GM19397 (cell line): Measurements from ENCODE around the gene TNS3.

Source experiments
- ATAC-seq: cut with Tn5 transposase; IDR thresholded peaks from one replicate; pipeline ENCODE4 v1.9.1; 2021; ENCODE audit warnings: mild to moderate bottlenecking, moderate library complexity; ENCODE audit not compliant: unreplicated experiment

The TNS3 gene

DNA sequence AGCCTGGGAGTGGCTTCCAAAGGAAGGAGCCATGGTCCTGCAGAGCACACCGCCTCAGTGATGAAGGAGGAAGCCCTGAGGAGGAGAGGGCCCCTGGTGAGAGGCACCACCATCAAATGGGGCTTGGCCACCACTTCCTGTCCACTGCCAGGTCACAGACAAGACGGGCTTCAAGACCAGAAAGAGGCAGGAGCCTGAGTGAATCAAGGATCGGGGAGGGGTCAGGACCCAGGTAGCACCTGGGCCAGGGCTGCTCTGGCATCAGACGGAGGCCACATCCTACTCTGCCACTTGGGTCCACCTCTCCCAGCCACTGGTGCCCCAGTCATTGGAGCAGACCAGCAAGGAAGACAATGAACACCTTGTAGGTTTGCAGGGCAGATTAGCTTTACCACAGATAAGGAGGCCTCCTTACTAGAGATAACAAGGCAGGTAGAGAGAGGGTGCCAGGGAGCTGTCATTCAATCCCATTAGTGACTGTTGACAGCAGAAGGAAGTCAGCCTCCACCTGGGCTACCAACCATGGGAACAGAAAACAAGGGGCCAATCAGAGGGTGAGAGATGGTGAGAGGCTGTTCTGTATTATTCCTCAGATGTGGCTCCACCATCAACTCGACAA is 143.4 kb downstream of the TNS3 start:
- ATAC-seq, result no peak

DNA sequence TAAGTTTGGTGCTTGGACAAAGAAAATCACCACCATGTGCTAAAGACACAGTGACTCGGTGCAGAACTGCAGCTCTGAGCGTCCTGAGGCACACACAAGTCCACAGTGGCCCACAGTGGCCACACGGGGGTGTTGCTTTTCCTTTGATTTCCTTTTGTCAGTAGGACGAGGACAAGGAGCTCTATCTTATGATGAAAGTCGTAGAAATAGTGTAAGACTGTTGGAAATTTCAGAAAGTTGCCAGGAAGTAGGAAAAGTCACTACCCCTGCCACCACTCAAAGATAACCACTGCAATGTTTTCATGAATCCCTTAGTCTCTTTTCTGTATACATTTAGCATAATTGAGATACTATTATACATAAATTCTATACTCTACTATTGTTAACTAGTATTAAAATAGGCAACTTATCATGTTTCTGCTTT is 146.0 kb downstream of the TNS3 start:
- ATAC-seq, result no peak

DNA sequence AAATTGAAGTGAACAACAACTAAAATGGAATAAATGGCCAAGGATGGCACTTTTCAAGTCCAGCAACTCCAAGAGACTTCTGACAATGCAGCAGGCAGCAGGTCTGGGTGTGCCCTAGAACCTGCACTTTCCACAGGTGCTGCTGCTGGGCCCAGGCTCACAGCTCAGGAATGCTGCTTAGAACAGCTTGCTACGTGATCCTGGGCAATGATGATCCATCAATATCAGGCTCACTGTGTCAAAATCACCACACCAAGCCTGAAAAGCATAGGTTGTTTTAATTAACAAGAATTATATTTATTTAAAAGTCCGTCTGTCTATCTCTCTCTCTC is 148.4 kb downstream of the TNS3 start:
- no peak for ATAC-seq

DNA sequence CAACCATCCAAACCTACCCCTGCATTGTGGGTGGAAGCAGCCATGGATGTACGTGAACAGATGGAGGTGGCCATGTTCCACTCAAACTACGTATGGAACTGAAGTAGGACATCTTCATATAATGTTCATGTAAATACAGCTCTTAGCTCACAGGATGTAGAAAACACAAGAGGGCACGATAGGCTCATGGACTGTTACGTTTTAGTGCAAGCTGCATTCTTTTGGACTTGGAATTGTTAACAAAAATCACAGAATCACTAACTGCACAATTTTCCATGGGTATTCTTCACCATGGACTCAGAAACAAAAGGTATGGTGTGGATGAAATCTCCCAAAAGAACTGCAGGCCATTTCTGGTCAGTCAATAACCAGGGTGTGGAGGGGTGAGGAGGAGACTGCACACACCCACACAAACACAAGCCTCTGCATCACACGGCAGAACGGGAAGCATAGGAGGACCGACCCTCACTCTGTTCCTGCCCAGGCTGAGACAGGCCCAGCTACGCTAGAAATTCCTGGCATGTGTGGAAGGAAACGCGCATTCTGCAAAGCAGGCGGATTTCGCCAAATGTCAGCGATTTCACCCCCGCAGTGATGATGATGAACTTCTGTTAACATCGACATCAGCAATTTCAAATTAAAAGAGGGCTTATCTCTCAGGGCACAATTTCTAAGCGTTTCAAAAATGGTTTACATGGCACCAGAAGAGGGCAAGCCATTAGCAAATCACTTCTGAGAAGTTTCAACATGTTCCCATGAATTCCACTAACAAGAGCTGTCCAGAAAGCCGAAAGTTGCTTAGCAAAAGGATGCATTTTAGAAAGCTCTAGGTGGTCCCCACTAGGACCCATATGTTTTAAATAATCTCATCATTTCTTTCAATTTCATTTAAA is 149.0 kb downstream of the TNS3 start:
- ATAC-seq, result no peak

DNA sequence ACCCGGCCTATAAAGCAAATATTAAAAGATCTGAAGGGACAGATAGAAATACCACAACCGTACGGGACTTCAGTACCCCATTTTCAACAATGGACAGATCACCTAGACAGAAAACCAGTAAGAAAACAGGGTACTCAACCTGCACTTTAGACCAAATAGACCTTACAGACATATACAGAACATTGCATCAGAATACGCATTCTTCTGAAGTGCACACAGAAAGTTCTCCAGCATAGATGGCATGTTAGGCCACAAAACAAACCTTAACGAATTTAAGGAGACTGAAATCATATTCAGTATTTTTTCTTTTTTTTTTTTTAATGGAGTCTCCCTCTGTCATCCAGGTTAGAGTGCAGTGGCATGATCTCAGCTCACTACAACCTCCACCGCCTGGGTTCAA is 151.5 kb downstream of the TNS3 start:
- ATAC-seq, result no peak

DNA sequence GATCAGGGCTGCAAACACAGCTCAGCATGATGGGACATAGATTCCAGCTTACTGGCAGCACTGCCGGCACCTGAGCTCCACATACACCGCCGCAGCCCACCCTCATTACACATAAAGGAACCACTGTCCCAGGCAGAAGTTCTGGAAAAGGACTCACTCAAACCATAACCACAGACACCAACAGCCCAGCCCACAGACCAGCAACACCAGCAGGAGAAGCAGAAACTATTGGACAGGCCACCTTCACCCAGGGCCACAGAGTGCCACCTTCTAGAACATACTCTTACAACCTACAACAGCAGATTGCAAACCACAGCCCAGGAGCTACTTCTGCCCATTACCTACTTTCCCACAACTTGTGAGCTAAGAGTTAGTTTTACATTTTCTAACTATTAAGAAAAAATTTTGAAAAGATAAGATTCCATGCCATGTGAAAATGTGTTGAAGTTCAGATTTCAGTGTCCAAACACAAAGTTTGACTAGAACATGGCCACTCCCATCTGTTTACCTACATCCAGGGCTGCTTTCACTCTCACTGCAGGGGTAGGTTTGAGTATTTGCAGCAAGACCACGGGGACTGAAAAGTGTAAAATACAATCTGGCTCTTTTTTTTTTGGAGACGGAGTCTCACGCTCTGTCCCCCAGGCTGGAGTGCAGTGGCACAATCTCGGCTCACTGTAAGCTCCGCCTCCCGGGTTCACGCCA is 153.0 kb downstream of the TNS3 start:
- ATAC-seq, result no peak

DNA sequence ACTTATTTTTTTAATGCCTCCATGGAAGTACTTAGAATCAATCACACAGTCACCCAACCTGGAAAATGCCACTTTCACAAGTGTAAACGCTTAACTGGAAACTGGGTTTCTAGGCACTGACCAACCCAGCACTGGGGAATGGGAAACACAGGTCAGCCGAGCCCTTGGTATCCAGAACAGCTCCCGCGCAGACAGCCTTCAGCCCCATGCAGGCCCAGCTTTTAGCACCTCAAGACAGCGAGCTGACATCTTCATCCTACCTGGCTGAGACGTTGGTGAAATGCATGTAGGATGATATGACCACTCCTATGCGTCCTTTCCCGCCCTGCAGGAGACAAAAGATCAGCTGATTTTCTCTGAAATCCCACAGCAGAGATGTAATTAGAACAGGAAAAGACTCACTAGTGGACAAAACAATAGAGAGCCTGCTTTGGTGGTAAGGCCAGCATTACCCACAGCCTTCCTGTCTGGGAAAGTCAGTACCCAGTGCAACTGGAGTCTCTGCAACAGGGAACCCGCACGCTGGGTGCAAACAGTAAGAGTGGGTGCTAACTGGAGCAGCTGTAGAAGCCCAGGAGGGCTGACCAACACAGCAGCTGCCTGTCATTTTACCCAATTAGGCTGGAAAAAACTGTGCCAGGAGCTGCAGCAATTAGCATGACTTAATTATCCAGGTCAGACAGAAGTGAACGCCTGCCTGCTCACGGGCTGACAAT is 153.7 kb downstream of the TNS3 start:
- ATAC-seq, result no peak

DNA sequence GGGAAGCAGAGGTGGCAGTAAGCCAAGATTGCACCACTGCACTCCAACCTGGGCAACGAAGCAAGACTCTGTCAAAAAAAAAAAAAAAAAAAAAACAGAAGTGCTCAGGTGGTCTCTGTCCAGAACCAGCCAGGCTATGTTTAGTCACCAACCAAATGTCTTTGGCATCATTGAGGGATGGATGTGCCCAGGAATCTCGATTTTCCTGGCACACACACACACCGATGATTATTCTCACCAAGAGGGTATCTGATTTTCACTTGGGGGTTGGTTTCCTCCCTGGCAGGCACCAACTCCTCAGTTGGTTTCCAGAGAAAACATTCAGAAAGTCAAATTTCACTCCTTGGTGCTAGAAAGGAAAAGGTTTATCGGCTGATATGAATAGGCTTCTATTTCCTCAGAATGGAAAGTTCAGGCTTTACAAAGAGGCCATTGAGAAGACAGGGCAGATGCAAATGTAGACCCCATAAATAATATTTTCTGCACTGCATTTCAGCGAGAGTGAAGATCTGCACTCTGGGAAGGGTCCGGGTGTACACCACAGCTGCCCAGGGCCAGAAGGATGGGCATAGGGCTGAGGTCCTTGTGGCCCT is 154.8 kb downstream of the TNS3 start:
- no peak for ATAC-seq

DNA sequence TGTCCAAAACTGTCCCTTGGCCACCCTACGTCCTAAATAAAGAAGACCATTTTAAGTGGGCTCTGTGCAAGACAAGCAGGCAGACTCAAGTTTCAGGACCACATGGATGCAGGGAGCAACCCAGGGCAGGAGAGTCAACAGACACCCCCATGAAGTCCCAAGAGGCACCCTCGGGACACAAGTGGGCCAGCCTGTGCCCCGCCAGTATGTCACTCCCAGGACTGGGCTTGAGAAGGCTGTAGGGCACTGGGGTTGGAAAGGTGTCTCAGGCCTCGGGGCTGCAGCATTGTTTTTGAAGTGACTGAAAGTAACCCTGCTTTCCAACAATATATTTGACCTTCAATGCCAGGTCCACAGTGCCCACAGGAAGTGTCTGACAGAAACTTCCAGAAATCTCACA is 157.4 kb downstream of the TNS3 start:
- ATAC-seq, result no peak

DNA sequence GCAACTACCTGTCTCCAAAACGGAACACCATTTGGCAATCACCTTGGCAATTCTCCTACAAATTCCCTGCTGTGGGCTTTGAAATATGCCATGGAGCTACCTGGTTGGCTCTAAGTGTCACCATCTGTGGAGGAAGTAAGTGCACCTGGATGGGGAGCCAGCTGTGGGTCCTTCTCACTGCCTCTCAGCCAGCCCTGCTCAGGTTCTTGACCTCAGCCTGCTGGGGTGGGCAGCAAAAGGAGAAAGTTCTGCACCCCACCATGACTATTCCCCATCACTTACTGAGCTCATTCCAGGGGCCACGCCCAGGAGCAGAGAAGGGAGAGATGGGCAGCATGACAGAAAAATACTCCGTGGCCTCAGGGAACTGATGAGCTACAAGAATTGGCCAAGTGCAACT is 158.7 kb downstream of the TNS3 start:
- no peak for ATAC-seq

DNA sequence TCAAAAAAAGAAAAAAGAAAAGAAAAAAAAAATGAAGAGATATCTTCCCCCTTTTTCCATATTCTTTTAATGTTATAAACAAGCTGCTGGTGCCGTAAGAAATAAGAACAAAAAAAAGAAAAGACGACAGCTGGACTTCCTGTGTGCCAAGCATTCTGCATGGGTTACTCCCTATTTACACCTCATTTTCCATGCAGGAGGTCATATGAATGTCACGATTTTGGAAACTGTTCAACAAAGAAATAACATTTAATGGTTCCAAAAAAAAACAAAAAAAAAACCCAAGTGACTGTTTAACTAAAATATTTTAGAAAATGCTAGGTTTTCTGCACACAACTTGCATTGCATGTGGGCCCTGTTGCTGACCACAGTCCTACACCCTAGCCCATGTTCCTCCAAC is 159.3 kb downstream of the TNS3 start:
- ATAC-seq, result no peak

DNA sequence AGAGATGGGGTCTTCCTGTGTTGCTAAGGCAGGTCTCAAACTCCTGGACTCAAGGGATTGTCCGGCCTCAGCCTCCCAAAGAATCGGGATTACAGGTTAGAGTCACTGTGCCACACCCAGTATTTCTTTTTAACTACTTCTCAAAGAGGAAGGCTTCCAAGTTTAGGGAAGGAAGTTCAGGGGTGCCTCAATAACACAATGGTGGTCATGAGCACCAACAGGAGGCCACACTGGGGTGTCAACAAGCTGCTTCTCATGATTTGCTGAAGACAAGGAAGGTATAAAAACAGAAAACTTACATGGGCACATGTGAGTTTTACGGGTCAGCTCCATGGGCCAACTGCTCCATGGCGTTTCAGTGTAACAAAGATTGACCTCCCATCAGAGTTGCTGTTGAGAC is 160.5 kb downstream of the TNS3 start:
- ATAC-seq, result no peak

DNA sequence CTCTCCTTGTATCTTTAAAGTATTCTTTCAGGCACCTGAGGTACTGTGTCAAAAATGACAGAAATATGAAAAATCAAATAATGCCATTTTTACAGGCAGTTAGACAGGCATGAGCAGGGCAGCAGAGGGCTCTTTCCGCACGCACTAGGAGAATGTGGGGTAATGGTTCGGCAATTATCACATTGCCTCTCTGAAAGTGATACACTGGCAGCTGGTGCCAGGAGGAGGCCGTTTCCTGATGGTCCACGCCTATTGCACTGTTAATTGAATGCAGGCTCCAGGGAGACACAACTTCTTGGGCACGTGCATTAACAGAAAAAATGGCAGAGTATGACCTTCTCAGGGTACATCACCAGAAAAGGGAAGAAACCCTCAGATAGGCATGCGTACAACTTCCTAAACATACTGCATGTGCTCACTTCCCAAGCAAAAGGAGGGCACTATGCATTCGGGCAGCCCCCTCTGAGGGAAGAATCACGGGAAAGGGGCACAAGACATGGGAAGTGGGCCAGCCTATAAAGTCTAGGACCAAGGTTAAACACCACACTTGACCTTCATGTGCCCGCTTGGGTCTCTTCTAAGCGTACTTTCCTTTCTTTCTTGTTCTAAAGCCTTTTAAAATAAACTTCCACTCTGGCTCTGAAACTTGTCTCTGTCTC is 161.7 kb downstream of the TNS3 start:
- no peak for ATAC-seq

DNA sequence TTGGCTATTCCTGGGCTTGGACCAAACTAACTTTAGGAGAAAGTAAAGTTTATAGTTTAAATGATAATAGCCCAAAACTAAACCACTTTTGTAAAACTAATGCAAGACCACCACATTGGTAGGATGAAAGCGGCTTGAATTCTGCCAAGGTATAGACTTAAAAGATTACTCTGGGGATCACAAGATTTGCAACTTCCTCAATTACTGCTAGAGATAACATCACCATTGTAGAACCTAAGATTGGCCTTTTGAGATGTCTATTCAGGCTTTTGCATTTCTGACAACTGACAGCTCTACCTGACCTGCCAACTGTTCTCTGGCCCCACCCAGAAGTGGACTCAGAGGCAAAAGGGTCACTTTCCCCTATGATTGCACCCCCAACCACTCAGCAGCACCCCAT is 162.4 kb downstream of the TNS3 start:
- ATAC-seq, result no peak

DNA sequence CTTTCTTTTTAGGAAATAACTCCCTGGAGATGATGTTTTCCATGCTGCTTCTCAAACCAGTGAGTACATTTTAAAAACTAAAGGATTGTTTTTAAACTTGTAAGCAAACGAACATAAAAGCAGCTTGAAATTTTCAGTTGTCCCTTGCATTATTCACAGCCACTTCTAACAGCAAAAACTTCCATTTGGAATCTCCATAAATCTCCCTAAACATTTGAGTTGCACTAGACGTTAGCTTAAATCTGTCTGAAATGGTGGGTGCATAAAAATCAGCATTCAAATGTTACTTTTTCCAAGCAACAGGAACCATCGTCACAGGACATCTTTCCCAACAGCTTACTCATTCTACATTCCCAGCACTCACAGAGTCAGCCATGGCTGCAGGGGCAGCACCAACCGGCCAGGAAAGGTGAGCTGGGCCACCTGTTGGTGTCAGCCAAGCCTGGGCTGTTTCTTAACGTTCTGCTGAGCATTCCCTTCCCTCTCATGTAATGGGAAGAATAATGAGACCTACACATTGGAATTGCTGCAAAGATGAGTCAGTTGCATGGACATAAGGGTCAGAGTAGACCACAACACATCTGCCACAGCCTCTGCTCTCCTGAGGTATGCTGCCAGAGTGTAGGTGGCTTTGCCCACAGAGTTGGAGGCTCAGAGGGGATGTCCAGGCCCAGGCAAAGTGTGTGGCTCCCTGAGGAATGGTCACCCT is 163.2 kb downstream of the TNS3 start:
- ATAC-seq, result no peak

DNA sequence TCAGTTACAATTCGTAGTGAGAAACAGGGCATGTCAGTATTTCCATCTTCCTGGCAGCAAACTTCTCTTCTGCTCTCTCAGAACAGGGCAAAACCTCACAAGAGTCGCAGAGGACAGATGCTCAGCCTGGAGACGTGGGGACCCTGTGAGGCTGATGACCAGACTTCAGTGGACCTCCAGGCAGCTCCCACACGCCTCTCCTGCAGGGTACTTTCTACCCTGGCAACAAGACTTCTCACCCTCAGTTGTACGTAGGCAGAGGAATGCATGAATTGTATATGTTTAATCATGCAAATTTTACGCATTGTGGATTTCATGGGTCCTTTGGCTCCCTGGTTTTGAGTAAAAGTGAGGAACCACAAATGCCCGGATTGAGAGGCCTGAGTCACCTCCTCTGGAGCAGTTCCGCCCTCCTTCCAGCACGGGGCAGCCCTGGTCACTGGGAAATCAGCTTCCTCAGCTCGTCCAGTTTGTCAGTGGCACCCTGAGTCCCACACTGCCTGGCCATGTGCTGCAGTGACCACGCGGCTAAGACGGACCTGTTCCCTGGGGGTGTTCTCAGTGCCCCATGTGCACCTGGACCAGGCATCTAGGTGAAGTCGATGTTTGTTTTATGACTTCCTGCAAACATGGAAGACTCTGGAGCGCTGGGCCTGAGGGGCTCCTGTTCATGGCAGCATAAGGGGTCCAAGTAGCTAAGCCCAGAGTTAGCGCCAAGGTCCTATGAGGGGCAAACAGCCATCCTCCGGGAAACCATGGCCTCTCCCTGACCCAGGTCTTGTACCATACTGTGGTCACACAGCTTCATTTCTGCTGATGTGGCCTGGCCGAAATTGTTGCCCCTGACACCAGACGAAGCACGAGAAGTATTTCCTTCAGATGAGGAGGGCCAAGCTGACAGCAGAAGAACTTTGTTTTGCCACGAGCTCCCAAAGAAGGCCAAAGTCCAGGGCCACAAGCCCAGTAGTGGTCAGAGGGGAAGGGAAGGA is 165.1 kb downstream of the TNS3 start:
- no peak for ATAC-seq

DNA sequence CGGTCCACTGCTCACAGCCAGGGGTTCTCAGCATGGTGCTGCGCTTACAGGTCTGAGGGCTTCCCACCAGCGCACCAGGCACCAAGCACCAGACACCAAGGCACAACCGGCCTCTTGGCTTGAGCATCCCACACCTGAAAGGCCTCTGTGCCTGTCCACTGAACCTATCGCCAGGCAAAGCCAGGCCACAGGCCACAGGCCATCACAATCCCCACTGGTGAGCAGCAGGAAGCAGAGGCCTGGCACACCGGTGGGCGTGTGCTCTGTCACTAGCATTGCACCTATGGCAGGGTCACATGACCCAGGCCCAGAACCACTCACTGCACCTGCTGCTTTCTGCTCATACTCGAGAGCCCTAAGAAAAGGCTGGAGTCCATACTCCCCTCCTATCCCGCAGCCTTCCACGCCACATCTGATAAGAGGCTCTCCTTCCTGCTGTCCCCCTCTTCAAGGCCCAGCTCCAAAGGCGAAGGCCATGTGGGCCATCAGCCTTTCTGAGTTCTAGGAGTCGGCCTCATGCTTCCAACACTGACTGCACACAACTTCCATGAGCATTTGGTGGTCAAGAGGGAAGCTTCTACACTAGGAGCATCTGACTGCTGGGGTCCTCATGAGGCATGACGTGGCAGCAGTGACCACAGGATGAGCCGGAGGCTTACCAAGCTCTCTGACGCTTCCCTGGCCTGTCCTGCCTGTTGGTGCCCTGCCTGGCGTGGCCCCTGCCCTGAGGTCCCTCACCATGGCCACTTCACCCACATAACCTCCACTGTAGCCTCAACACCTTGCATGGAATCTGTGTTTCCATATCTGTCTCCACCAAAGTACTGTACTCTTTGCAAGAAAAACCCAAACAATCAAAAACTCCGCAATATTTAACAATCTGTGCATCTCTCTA is 166.3 kb downstream of the TNS3 start:
- ATAC-seq, result no peak
